GM19193 (cell line): Measurements from ENCODE around the gene GPI.

ENCODE experiments used
- POLR2A ChIP-seq: IDR thresholded peaks from 4 replicates; pipeline ENCODE4 v1.6.1; 2011; ENCODE audit not compliant: insufficient read depth, insufficient read length; ENCODE audit errors: extremely low read depth

Gene GPI

DNA sequence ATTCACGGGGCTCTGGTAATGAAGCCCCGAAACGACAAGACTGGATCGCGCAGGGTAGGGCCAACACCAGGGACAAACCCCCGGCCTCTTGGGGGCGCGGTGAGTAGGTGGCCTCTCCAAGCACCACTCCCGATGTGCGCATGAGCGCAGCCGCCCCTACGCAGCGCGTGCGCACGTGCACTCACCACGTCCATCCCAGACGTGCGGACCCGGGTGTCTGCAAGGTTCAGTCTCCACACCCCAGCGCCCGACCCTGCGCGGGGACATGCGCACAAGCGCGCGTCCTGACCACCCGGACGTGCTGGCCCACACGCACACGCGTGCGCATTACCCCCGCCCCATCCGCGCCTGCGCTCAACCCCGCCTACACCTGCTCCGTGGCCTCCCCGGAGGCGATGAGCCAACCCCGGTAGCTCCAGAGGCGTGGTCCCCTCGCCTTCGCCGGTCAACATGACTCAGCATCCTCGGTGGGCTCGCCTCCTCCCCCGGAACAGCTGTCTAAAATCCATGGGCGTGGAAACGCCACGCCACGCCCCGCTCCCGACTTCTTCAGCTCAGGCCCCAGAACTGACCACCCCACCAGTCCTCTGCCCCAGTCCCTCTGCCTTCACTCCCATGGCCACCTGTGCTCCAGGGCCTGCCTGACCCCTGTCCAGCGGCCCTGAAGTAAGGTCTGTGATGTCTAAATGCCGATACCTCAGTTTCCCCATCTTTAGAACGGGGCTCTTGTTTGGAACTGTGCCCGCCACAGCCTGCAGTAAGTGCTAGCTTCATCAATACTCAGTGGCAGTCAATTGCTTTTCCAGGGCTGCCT, 5.6 kb upstream of the GPI start:
- TF ChIP-seq POLR2A: peak; percentile 69

DNA sequence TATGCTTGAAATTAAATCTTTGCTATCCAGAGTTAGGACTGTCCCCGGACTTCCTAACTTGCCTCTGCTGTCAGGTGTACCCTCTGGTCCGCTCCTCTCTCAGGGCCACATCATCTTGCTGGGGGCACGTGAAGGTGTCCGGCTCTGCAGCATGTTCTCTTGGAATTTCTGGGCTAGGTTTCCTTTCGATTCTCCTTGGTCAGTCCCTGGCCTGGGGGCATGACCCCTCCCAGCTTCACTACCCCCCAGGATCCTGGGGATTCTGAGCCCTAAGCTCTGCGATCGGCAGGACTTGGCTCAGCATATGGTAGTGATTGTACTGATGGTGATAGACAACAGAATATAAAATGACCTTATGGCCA, 5.1 kb upstream of the GPI start:
- TF ChIP-seq POLR2A: no peak

DNA sequence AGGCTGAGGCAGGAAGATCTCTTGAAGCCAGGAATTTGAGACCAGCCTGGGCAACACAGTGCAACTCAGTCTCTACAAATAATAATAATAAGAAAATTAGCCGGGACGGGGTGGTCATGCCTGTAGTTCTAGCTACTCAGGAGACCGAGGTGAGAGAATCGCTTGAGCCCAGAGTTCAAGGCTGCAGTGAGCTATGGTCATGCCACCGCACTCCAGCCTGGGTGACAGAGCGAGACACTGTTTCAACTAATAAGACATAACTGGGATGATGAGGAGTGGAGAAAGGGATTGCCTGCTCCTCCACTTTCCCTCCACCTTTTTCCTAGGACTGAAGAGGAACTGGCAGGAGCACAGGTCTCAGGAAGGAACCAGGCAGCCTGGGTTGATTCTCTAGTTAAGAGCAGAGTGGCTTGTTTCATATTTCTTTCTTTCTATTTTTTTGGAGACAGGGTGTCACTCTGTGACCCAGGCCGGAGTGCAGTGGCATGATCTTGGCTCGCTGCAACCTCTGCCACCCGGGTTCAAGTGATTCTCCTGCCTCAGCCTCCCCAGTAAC, 4.6 kb upstream of the GPI start:
- TF ChIP-seq POLR2A: no peak

DNA sequence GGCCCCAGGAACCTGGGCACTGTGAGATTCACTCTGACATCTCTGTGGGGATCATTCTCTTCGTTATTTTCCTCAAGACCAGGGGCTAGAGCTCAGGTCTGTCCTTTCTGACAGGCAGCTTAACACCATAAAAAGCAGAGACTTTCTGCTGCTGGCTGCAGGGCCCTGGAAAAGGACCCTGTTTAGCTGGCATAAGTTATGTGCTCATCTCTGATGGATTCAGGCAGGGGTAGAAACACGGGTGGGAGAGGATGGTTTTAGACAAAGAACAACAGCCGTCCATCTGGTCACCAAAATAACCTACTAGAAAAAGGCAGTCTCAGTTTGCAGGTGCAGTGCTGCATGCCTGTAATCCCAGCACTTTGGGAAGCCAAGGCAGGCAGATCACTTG, 2.3 kb upstream of the GPI start:
- no peak for TF ChIP-seq POLR2A

DNA sequence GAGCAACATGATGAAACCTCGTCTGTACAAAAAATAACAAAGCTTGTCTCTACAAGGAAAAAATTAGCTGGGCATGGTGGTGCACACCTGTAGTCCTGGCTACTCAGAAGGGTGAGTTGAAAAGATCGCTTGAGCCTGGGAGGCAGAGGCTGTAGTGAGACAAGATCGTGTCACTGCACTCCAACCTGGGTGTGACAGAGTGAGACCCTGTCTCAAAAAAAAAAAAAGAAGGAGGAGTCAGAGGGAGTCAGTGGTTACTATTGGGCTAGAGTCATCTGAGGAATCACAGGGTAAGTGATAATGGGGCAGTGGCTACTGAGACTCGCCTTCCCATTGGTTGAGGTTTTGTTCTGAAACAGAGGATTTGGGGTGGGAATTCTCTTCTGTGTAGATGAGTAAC, 1.9 kb upstream of the GPI start:
- no peak for TF ChIP-seq POLR2A

DNA sequence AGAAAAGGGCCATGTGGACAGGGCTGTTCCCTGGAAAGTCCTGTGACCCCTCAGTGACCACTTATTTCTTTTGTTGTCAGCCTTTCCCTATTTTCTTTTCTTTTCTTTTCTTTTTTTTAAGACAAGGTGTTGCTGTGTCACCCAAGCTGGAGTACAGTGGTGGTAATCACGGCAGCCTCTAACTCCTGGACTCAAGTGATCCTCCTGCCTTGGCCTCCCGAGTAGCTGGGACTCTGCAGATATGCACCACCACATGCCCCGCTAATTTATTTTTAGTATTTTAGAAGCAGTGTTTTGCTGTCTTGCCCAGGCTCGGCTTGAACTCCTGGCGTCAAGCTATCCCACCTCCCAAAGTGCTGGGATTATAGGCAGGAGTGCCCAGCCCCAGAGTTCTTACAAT, 1.1 kb upstream of the GPI start:
- TF ChIP-seq POLR2A: no peak

DNA sequence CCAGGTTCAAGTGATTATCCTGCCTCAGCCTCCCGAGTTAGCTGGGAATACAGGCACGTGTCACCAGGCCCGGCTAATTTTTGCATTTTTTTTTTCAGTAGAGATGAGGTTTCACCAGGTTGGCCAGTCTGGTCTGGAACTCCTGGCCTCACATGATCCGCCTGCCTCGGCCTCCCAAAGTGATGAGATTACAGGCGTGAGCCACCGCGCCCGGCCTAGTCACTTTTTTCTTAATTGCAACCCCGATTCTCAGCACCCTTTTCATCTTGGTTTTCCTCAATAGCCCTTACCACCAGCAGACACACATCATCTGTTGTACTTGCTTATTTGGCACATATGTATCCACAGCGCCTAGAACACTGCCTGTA, 550 bp upstream of the GPI start:
- no peak for TF ChIP-seq POLR2A

DNA sequence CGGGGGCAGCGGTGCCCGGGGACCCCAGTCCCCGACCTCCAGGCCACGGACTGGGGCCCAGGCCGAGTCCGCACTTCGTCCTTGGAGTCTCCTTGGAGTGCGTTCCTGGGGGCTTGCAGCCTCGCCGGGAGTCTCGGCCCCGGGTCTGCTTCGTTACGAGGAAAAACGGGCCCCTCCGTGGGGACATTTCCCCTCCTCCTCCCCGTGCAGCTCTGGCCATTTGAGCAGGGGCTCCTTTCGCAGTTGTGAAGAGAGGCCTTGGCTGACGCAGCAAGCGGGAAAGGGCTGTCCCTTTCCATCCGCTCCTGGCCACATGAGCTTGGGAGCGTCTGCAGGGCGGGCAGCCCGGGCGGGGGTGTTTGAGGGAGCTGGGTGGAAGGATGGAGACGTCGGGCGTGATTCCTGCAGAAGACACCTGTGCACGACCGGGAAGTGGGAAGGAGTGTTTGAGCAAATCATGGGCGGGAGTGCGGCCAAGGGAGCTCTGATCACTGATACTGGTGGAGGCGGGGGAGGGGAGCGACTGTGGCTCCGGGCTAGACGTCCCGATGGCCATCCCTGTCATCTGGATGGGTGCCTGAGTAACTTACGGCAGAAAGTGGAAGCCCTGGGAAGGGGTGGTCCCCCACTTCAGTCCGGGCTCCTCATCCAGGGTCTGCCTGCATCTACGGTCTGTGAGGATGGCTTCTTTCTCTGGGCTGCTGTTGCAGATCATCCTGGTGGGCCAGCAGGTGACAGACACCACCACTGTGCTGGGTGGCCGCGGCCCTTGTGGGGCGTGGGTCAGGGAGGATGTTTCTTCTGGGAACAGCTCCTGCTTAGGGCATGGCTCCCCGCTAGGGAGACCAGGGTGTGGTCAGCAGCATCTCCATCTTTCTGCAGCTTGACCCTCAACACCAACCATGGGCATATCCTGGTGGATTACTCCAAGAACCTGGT, 736 bp downstream of the GPI start:
- no peak for TF ChIP-seq POLR2A

DNA sequence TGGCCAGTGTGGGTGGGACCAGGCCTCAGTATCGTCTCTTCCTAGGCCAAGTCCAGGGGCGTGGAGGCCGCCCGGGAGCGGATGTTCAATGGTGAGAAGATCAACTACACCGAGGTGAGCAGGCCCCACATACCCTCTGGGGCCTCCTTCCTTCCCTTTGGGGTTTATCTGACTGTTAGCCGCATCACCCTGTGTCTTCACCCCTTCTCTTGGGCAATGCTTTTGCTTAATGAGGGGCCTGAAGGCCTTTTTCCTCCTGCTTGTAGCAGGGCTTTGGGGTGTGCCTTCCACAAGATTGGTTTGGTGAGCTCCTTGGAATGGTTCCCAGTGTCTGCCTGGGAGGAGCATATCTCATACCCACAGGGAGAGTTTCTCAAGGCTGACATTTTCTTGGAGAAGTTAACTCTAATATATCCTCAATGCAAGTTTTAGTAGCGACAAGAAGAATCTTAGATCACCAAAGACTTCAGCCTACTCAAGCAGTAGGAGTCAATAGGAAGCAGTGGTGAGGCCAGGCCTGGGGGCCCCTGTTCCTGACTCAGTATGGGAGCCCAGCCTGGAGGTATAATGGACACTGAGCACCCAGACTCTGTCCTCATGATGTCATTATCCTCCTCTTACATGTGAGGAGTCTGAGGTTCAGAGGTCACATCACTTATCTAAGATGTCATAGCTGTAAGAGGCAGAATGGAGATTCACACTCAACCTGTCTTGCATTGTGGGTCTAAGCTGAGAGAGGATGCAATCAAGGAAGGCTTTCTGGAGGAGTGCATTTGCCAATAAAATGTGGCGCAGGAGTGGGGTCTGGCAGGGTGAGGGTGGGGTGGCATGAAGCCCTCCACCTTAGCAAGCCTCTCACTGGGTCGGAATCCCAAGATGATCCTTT, 2.0 kb downstream of the GPI start:
- no peak for TF ChIP-seq POLR2A

DNA sequence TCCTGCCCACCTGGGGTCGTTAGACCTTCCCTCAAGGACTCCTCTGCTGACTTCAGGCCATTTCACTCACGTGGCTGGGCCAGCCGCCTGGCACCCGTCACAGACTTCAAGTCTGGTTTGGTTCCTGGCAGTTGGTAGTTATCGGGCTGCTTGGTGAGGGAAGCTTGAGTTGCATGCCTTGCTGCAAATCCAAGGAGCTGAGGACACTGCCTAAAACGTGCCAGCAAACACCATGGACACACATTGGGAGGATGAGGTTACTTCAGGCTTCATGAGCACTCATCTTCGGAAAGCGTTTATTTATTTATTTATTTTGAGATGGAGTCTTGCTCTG, 2.6 kb downstream of the GPI start:
- no peak for TF ChIP-seq POLR2A

DNA sequence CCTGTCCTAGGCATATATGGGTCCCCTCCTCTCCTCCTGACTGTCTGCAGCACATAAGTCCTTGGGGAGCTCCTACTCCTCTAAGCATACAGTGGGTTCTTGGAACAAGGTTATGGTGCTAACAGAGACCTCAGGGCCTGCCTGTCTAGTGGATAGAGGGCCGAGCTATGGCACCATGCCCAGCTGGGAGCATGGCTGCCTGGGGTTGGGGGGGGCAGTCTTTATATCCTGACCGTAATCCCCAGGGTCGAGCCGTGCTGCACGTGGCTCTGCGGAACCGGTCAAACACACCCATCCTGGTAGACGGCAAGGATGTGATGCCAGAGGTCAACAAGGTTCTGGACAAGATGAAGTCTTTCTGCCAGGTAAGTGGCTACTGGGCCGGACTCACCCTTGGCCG, 3.3 kb downstream of the GPI start:
- no peak for TF ChIP-seq POLR2A

DNA sequence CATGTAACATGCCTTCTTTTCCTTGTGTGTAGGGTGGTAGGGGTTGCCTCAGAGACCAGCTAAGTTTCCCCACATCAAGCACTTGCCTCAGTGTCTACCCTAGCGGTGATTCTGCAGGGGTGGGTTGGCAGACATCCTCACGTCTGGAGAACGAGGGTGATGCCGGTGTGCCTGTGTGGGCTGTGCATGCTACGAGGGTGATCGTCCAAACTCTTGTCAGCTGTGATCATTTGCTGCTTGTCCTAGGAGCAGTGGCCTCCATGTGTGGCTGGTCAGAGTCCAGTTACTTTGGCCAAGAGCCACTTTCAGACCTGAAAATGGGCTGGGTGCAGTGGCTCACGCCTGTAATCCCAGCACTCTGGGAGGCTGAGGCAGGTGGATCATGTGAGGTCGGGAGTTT, 5.1 kb downstream of the GPI start:
- TF ChIP-seq POLR2A: no peak

DNA sequence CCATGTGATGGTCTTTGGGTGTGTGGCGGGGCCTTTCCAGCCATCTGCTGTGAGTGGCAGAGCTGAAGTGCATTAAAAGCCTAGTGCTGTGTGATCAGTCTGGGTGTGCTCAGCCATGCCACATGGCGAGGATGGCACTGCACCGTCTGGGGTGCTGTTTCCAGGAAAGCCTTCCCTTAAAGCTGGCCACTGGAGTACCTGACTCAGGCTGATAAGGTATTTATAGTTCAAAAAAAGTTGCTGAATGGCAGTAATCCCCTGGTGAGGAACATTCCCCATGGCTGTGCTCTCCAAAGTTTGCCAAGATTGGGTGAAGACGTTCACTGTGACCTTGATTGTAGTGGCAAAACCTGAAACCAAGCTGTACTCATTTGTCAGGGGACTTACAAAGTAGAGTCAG, 6.0 kb downstream of the GPI start:
- TF ChIP-seq POLR2A: no peak

DNA sequence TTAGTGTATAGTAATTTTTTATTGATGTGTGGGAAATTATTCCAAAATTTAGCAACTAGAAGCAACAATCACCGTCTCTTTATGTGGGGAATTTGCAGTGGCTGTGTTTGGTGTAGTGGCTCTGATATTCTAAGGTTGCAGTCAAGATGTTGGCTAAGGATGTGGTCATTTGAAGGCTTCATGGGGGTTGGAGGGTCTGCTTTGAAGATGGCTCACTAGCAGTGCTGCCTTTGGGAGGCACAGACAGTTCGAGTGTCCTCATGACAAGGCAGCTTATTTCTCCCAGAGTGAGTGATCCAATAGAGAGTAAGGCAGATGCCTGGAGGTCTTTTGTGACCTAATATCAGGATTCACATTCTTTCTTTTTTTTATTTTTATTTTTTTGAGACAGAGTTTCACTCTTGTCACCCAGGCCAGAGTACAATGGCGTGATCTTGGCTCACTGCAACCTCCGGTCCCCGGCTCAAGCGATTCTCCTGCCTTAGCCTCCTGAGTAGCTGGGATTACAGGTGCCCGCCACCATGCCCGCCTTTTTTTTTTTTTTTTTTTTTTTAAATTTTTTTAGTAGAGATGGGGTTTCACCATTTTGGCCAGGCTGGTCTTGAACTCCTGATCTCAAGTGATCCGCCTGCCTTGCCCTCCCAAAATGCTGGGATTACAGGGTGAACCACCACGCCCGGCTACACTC, 8.7 kb downstream of the GPI start:
- no peak for TF ChIP-seq POLR2A
